DND-41 (cell line): ENCODE results near the gene KRT6B.

Source experiments
- CTCF ChIP-seq: IDR thresholded peaks from 2 replicates; pipeline ENCODE4 v1.5.1; 2012; ENCODE audit warnings: borderline replicate concordance, low read length, moderate library complexity, mild to moderate bottlenecking; ENCODE audit not compliant: poor library complexity, severe bottlenecking; ENCODE audit errors: extremely low read depth
- EZH2 ChIP-seq: IDR thresholded peaks from 3 replicates; pipeline ENCODE4 v1.6.1; 2012; ENCODE audit warnings: borderline replicate concordance, low read depth, mild to moderate bottlenecking, moderate library complexity, low read length, inconsistent platforms; ENCODE audit not compliant: severe bottlenecking

- no peak for TF ChIP-seq CTCF
- TF ChIP-seq EZH2, result no peak
Measured at GRCh38 chr12:52455821-52456220, 3.9 kb upstream of the KRT6B start.
